ENCODE data around the gene ITPKB.

Gene ITPKB

DNA sequence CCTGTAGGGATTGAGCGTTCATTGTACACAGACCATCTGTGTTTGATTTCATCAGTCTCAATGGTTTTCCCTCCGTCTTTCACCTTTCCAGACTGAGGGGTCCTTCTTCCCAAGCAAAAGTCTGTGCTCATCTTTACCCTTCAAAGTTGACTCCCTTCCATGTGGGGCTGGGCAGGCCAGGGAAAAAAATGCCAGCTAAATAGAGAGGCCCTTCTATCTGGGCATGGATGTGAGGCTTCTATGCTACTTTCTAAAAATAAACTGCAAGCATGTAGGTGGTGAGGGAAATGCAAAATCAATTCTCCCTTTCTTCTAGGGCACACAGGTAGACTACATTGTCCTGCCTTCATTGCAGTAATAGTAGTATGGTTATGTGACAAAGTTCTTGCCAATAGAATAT is 46.7 kb upstream of the ITPKB start:
- no peak for TF ChIP-seq RAD21 (IDR thresholded peaks at IDR 0.05; ENCODE audit: low read depth)
- TF ChIP-seq EP300 (IDR thresholded peaks at IDR 0.05; ENCODE audit: borderline replicate concordance): no peak
- TF ChIP-seq, protein P1, sequence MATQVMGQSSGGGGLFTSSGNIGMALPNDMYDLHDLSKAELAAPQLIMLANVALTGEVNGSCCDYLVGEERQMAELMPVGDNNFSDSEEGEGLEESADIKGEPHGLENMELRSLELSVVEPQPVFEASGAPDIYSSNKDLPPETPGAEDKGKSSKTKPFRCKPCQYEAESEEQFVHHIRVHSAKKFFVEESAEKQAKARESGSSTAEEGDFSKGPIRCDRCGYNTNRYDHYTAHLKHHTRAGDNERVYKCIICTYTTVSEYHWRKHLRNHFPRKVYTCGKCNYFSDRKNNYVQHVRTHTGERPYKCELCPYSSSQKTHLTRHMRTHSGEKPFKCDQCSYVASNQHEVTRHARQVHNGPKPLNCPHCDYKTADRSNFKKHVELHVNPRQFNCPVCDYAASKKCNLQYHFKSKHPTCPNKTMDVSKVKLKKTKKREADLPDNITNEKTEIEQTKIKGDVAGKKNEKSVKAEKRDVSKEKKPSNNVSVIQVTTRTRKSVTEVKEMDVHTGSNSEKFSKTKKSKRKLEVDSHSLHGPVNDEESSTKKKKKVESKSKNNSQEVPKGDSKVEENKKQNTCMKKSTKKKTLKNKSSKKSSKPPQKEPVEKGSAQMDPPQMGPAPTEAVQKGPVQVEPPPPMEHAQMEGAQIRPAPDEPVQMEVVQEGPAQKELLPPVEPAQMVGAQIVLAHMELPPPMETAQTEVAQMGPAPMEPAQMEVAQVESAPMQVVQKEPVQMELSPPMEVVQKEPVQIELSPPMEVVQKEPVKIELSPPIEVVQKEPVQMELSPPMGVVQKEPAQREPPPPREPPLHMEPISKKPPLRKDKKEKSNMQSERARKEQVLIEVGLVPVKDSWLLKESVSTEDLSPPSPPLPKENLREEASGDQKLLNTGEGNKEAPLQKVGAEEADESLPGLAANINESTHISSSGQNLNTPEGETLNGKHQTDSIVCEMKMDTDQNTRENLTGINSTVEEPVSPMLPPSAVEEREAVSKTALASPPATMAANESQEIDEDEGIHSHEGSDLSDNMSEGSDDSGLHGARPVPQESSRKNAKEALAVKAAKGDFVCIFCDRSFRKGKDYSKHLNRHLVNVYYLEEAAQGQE (IDR thresholded peaks at IDR 0.05; ENCODE audit: low read depth): no peak
- no peak for TF ChIP-seq CREB1 (IDR thresholded peaks at IDR 0.05; ENCODE audit: low read depth)
- no peak for TF ChIP-seq CEBPB (IDR thresholded peaks at IDR 0.05)
- no peak for TF ChIP-seq FOXM1 (IDR thresholded peaks at IDR 0.05; ENCODE audit: borderline replicate concordance, low read depth)
- TF ChIP-seq, protein P2, sequence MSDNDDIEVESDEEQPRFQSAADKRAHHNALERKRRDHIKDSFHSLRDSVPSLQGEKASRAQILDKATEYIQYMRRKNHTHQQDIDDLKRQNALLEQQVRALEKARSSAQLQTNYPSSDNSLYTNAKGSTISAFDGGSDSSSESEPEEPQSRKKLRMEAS (IDR thresholded peaks at IDR 0.05): no peak
- TF ChIP-seq ZBTB7A (IDR thresholded peaks at IDR 0.05; ENCODE audit: low read depth): no peak
- no peak for TF ChIP-seq TAF1 (IDR thresholded peaks at IDR 0.05; ENCODE audit: low read depth)
- TF ChIP-seq TCF12 (IDR thresholded peaks at IDR 0.05; ENCODE audit: low read depth): no peak
- no peak for TF ChIP-seq NFIC (IDR thresholded peaks at IDR 0.05)
- no peak for TF ChIP-seq EGR1 (IDR thresholded peaks at IDR 0.05)
- TF ChIP-seq, protein P3, sequence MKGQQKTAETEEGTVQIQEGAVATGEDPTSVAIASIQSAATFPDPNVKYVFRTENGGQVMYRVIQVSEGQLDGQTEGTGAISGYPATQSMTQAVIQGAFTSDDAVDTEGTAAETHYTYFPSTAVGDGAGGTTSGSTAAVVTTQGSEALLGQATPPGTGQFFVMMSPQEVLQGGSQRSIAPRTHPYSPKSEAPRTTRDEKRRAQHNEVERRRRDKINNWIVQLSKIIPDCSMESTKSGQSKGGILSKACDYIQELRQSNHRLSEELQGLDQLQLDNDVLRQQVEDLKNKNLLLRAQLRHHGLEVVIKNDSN (IDR thresholded peaks at IDR 0.05): no peak
- TF ChIP-seq YY1 (IDR thresholded peaks at IDR 0.05; ENCODE audit: low read depth): no peak
- TF ChIP-seq TEAD4 (IDR thresholded peaks at IDR 0.05): no peak

DNA sequence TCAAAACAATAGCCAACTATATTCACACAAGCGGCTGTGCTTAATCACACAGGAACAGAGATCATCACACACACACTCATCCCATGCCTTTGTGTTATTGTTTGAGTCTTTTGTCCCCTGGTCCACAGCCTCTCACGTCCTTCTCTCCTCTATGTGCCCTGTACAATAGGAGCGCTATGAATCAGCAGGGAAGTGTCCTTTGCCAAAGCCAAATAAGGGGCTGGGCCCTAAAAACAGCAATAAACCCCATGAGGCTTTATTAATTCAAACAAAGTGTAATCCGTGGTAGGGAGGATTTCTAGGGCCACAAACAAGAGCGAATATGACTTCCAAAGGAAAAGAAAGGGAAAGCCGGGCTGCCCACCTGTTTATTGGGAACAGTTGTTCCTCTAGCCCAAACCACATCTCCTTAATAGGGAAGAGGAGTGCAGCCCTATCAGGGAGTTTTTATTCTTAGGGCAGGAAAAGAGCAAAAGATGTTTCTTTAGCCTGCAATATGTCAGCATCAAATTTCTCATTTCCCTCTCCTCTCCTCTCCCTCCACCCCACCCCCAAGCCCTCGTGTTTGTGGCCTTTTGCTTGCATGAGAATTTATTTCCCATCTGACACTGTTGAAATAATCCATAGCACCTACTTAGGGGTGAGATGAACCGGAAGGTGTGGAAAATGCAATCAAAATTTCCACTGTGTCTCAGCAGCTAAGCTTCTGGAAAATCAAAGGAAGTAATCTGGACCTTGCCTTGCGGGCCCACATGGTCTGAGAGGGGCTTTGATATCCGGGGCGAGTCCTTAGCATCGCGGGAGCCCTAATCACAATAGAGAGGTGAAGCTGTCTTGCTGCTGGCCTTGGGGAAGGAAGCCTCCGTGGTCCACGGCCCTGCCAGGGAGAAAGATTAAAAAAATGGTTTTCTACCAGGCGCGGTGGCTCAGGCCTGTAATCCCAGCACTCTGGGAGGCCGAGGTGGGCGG is 45.3 kb upstream of the ITPKB start:
- no peak for TF ChIP-seq ZBTB7A (IDR thresholded peaks at IDR 0.05; ENCODE audit: low read depth)
- TF ChIP-seq EGR1 (IDR thresholded peaks at IDR 0.05): no peak
- no peak for TF ChIP-seq TCF12 (IDR thresholded peaks at IDR 0.05; ENCODE audit: low read depth)
- TF ChIP-seq TEAD4 (IDR thresholded peaks at IDR 0.05): no peak
- no peak for TF ChIP-seq CEBPB (IDR thresholded peaks at IDR 0.05)
- no peak for TF ChIP-seq RAD21 (IDR thresholded peaks at IDR 0.05; ENCODE audit: low read depth)
- TF ChIP-seq TAF1 (IDR thresholded peaks at IDR 0.05; ENCODE audit: low read depth): no peak
- no peak for TF ChIP-seq CREB1 (IDR thresholded peaks at IDR 0.05; ENCODE audit: low read depth)
- TF ChIP-seq NFIC (IDR thresholded peaks at IDR 0.05): no peak
- TF ChIP-seq, protein P3 (IDR thresholded peaks at IDR 0.05): no peak
- TF ChIP-seq, protein P1 (IDR thresholded peaks at IDR 0.05; ENCODE audit: low read depth): no peak
- no peak for TF ChIP-seq EP300 (IDR thresholded peaks at IDR 0.05; ENCODE audit: borderline replicate concordance)
- TF ChIP-seq FOXM1 (IDR thresholded peaks at IDR 0.05; ENCODE audit: borderline replicate concordance, low read depth): no peak
- TF ChIP-seq YY1 (IDR thresholded peaks at IDR 0.05; ENCODE audit: low read depth): no peak
- TF ChIP-seq, protein P2 (IDR thresholded peaks at IDR 0.05): no peak

DNA sequence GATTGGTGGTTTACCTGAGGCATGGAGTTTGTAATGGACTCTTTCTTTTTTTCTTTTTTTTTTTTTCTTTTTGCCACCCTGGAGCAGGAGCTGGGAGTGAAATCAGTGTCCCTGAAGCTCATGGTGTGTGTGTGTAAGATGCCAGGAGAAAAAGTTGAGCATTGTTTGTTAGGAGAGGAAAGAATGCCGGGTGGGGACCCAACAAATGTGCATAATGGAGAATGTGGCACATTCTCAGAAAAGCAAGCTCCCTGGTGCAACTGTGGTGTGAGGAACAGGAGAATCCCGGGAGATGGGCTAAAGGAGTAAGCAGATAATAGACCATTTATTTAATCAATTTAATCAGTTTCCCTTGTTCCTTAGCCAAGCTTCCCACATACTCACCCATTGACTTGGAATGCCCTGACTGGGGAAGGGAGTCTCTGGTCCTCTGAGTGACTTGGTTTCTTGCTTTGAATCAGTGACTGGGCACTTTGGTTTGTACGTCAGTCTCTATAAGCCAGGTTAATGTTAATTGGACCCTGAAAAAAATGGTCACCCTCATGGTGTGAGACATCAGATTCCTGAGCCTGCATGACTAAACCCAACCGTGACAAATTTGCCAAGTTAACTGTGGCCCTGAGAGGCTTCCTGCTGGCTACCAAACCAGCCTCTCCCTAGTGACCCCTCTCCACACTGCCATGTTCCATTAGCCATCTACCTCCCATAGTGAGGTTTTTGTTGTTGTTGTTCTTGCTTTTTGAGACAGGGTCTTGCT is 43.9 kb upstream of the ITPKB start:
- no peak for TF ChIP-seq CEBPB (IDR thresholded peaks at IDR 0.05)
- TF ChIP-seq, protein P1 (IDR thresholded peaks at IDR 0.05; ENCODE audit: low read depth): no peak
- TF ChIP-seq, protein P2 (IDR thresholded peaks at IDR 0.05): no peak
- TF ChIP-seq RAD21 (IDR thresholded peaks at IDR 0.05; ENCODE audit: low read depth): no peak
- TF ChIP-seq ZBTB7A (IDR thresholded peaks at IDR 0.05; ENCODE audit: low read depth): no peak
- TF ChIP-seq YY1 (IDR thresholded peaks at IDR 0.05; ENCODE audit: low read depth): no peak
- TF ChIP-seq, protein P3 (IDR thresholded peaks at IDR 0.05): no peak
